Peyer's patch (tissue), 4 donors: ENCODE data around the gene REELD1.

ENCODE experiments used
- POLR2A ChIP-seq, 2 donors: fragments of 450-650 bp; IDR thresholded peaks; one replicate each; pipeline ENCODE4 v1.5.1; 2017; ENCODE audit warnings: antibody characterized with exemption in 2 of 2, mild to moderate bottlenecking in 2 of 2, moderate library complexity in 2 of 2
- TF ChIP-seq, protein P1 (sequence below), 6 experiments: fragments of 450-650 bp in 4 of 6; fragments of 200-600 bp in 2 of 6; sonication (generic) in 1 of 6; IDR thresholded peaks; one replicate each; pipeline ENCODE4 v1.5.1; 2017 to 2019; ENCODE audit warnings: antibody characterized with exemption in 6 of 6, mild to moderate bottlenecking in 3 of 6, moderate library complexity in 1 of 6

GRCh38 chr4:146175541-146176453 is 38.5 kb upstream of the REELD1 start, which contains the start of gene LSM6:
- TF ChIP-seq POLR2A (IDR thresholded peaks at IDR 0.05) = peak; percentile 55 to 67
- TF ChIP-seq, protein P1, sequence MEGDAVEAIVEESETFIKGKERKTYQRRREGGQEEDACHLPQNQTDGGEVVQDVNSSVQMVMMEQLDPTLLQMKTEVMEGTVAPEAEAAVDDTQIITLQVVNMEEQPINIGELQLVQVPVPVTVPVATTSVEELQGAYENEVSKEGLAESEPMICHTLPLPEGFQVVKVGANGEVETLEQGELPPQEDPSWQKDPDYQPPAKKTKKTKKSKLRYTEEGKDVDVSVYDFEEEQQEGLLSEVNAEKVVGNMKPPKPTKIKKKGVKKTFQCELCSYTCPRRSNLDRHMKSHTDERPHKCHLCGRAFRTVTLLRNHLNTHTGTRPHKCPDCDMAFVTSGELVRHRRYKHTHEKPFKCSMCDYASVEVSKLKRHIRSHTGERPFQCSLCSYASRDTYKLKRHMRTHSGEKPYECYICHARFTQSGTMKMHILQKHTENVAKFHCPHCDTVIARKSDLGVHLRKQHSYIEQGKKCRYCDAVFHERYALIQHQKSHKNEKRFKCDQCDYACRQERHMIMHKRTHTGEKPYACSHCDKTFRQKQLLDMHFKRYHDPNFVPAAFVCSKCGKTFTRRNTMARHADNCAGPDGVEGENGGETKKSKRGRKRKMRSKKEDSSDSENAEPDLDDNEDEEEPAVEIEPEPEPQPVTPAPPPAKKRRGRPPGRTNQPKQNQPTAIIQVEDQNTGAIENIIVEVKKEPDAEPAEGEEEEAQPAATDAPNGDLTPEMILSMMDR (IDR thresholded peaks at IDR 0.05) = peak in 2 of 6 experiments; percentile 17 to 18
